Lower lobe of right lung (tissue), 2 donors: ENCODE results near the gene MRAP. TPM values are rescaled to one million over a fixed set of nuclear protein-coding genes. Genes with fewer than 3 reads are reported as not detected.

Source experiments
- ATAC-seq, 2 donors: fragments of 200-7000 bp; cut with Tn5 transposase; one replicate each; pipeline ENCODE4 v1.9.1; 2020 to 2022; ENCODE audit warnings: mild to moderate bottlenecking in 2 of 2, moderate library complexity in 2 of 2
- DNase-seq: peaks from one replicate; pipeline ENCODE4 v3.0.0-alpha.2; 2020
- H3K27ac ChIP-seq: fragments of 200-600 bp; one replicate; pipeline ENCODE4 v1.8.0; 2022
- H3K27me3 ChIP-seq: fragments of 200-600 bp; one replicate; pipeline ENCODE4 v1.8.0; 2022; ENCODE audit warnings: low read depth
- H3K36me3 ChIP-seq: fragments of 200-600 bp; one replicate; pipeline ENCODE4 v1.8.0; 2022; ENCODE audit warnings: mild to moderate bottlenecking
- H3K4me1 ChIP-seq: fragments of 200-600 bp; one replicate; pipeline ENCODE4 v1.8.0; 2022
- H3K4me3 ChIP-seq: fragments of 200-600 bp; one replicate; pipeline ENCODE4 v1.8.0; 2022; ENCODE audit warnings: mild to moderate bottlenecking
- H3K9me3 ChIP-seq: fragments of 200-600 bp; one replicate; pipeline ENCODE4 v1.8.0; 2022
- intact Hi-C: fragments of 100-400 bp; cut with DNase I; formaldehyde crosslinking; loops from one replicate; pipeline ENCODE4 v1.11.0; 2022
- total RNA-seq: library from RNA; stranded (reverse); fragmentation: NEBNext Ultra II Directional; extraction: Animal tissue kit (Norgen Biotek cat#: 25700); gene quantifications from one replicate; pipeline ENCODE4 v1.2.1, GENCODE V29; 2021
- TF ChIP-seq, protein P1 (sequence below): fragments of 200-600 bp; IDR thresholded peaks from one replicate; pipeline ENCODE4 v1.8.0; 2022; ENCODE audit warnings: antibody characterized with exemption, mild to moderate bottlenecking
- donor health status: DM: no; HTN: yes; CAD: no; lungs with severe emphysema.

MRAP gene
- total RNA-seq, 1 donor from 2014 or later = not detected

DNA sequence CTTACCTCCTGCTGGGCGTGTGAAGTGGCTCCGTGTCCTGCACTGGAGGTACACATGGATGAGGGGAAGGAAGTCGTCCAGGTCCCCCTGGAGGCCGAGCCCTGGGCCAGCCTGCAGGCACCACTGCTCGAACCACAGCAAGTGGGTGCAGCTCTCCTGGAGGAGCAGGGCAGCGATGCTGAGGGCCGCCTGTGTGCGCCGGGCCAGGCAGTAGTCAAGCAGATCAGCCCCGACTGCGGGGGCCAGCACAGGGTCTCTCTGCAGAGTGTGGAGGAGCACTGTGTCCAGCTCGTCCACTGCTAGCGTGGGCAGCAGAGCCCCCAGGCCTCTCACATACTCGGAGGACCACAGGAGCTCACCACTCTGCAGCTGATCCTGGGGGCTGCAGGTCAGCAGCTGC lies 48.3 kb downstream of the MRAP start:
- TF ChIP-seq, protein P1, sequence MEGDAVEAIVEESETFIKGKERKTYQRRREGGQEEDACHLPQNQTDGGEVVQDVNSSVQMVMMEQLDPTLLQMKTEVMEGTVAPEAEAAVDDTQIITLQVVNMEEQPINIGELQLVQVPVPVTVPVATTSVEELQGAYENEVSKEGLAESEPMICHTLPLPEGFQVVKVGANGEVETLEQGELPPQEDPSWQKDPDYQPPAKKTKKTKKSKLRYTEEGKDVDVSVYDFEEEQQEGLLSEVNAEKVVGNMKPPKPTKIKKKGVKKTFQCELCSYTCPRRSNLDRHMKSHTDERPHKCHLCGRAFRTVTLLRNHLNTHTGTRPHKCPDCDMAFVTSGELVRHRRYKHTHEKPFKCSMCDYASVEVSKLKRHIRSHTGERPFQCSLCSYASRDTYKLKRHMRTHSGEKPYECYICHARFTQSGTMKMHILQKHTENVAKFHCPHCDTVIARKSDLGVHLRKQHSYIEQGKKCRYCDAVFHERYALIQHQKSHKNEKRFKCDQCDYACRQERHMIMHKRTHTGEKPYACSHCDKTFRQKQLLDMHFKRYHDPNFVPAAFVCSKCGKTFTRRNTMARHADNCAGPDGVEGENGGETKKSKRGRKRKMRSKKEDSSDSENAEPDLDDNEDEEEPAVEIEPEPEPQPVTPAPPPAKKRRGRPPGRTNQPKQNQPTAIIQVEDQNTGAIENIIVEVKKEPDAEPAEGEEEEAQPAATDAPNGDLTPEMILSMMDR = no peak
- H3K27me3 ChIP-seq = no peaks in the 10 kb centered on the region
- intact Hi-C loops = no loop called here
- peaks cover 100% of the 10 kb centered on the region for H3K36me3 ChIP-seq
- ATAC-seq (no peak), DNase-seq (no peak)
- no peaks in the 10 kb centered on the region for H3K4me1 ChIP-seq
- peaks cover 4% of the 10 kb centered on the region for H3K9me3 ChIP-seq
- no peak overlapping the region for H3K4me3 ChIP-seq
- no peak overlapping the region for H3K27ac ChIP-seq

- H3K27ac ChIP-seq = no peak overlapping the region
- peaks cover 100% of the 10 kb centered on the region for H3K36me3 ChIP-seq
- ATAC-seq (no peak), DNase-seq (no peak)
- H3K4me1 ChIP-seq = no peaks in the 10 kb centered on the region
- H3K4me3 ChIP-seq = no peak overlapping the region
- H3K9me3 ChIP-seq = peaks cover 4% of the 10 kb centered on the region
- intact Hi-C loops = no loop called here
- H3K27me3 ChIP-seq = no peaks in the 10 kb centered on the region
- TF ChIP-seq, protein P1 = no peak
These were observed 48.7 kb downstream of the MRAP start for GRCh38 chr21:32347351-32347750.

GRCh38 chr21:32347977-32348376 lies 49.3 kb downstream of the MRAP start:
- Histone ChIP-seq H3K27ac (peak overlapping the region; percentile 56), H3K36me3 (peaks cover 100% of the 10 kb centered on the region)
- intact Hi-C loops = no loop called here

GRCh38 chr21:32348604-32349332 lies 50.1 kb downstream of the MRAP start:
- H3K4me1 ChIP-seq = no peaks in the 10 kb centered on the region
- H3K36me3 ChIP-seq = peaks cover 100% of the 10 kb centered on the region
- no peaks in the 10 kb centered on the region for H3K27me3 ChIP-seq
- intact Hi-C loops = no loop called here
- peak overlapping the region; percentile 56 for H3K27ac ChIP-seq
- ATAC-seq (peak; percentile 53 to 54), DNase-seq (no peak)
- H3K4me3 ChIP-seq = no peak overlapping the region
- H3K9me3 ChIP-seq = peaks cover 4% of the 10 kb centered on the region
- TF ChIP-seq, protein P1 = no peak

More at GRCh38 chr21:32347977-32348376, 49.3 kb downstream of the MRAP start:
- TF ChIP-seq, protein P1 = no peak
- Histone ChIP-seq H3K4me3 (no peak overlapping the region), H3K27me3 (no peaks in the 10 kb centered on the region), H3K9me3 (peaks cover 4% of the 10 kb centered on the region), H3K4me1 (no peaks in the 10 kb centered on the region)
- DNase-seq (no peak), ATAC-seq (no peak)

GRCh38 chr21:32349333-32349944 lies 50.8 kb downstream of the MRAP start:
- Histone ChIP-seq H3K9me3 (peaks cover 2% of the 10 kb centered on the region), H3K27ac (no peak overlapping the region), H3K4me3 (no peak overlapping the region), H3K4me1 (no peaks in the 10 kb centered on the region), H3K27me3 (no peaks in the 10 kb centered on the region), H3K36me3 (peaks cover 100% of the 10 kb centered on the region)
- intact Hi-C loops = no loop called here
- DNase-seq (no peak), ATAC-seq (no peak)
- TF ChIP-seq, protein P1 = no peak
